Body of pancreas (tissue), 4 donors: Measurements from ENCODE around the gene SLBP.

Source experiments
- CTCF ChIP-seq, 7 experiments: fragments of 450-650 bp in 4 of 7; fragments of 200-600 bp in 3 of 7; sonication (generic) in 3 of 7; IDR thresholded peaks; one replicate each; pipeline ENCODE4 v1.5.1; 2016 to 2019; ENCODE audit warnings: antibody characterized with exemption in 7 of 7
- POLR2A ChIP-seq, 3 donors: fragments of 450-650 bp; IDR thresholded peaks; one replicate each; pipeline ENCODE4 v1.6.1; 2016; ENCODE audit warnings: antibody characterized with exemption in 3 of 3, mild to moderate bottlenecking in 2 of 3

DNA sequence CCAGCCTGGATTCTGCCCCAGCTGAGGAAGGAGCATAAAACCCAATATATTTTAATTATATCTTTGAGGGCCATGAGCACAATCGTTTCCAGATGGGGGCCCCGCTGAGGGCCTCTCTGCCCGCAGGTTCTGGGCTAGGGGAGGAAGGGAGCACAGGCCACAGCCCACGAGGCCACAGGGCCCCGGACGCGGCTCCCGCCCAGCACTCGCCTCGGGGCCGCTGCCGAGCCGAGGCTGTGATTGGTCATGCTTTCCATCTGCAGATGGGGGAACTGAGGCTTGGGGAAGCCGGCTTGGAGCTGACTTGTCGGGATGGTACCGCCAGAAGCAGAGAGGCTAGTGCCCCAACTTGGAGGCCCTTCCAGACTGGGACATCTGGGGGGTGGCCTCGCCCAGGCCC is 43.2 kb upstream of the SLBP start:
- TF ChIP-seq CTCF (IDR thresholded peaks at IDR 0.05) = no peak
- TF ChIP-seq POLR2A (IDR thresholded peaks at IDR 0.05) = no peak
